Measurements from ENCODE around the gene AUTS2.

GRCh38 chr7:69635555-69636185 lies 37.4 kb downstream of the AUTS2 start:
- TF ChIP-seq CTCF (IDR thresholded peaks at IDR 0.05; ENCODE audit: insufficient read depth, low read length) = no peak
- no peak for TF ChIP-seq REST (IDR thresholded peaks at IDR 0.05; ENCODE audit: insufficient replicate concordance, low read depth)

All from HL-60 (cell line).